ENCODE results near the gene METTL25B.

METTL25B gene

GRCh38 chr1:156751757-156752481, 23.6 kb downstream of the METTL25B start:
- Histone ChIP-seq H2BK12ac (ENCODE audit: low read length) (peak overlapping the region; percentile 75), H3K79me2 (ENCODE audit: control insufficient read depth, insufficient read depth, low read length, poor library complexity) (peaks cover 46% of the 10 kb centered on the region), H4K8ac (ENCODE audit: low read depth, low read length) (peak overlapping the region; percentile 100), H3K14ac (ENCODE audit: low read length) (peak overlapping the region; percentile 99), H2BK5ac (ENCODE audit: low read depth, low read length, poor library complexity) (peak overlapping the region; percentile 93), H3K23ac (ENCODE audit: low read length) (no peak overlapping the region), H3K4me3 (ENCODE audit: low read depth, low read length) (peak overlapping the region; percentile 92), H2AK5ac (ENCODE audit: low read length) (peak overlapping the region; percentile 89), H2BK120ac (ENCODE audit: insufficient read depth, low read length, poor library complexity) (peak overlapping the region; percentile 99), H4K12ac (ENCODE audit: low read depth, low read length) (peak overlapping the region; percentile 99), H3K4me2 (ENCODE audit: low read length) (peak overlapping the region; percentile 81), H3K36me3 (ENCODE audit: control insufficient read depth in 1 of 2, insufficient read depth in 2 of 2, low read length in 2 of 2) (peaks cover 5 to 11% of the 10 kb centered on the region in 2 experiments), H4K91ac (ENCODE audit: low read depth, low read length) (peak overlapping the region; percentile 98), H3K27me3 (ENCODE audit: insufficient read depth, low read length) (no peaks in the 10 kb centered on the region), H3K4me1 (ENCODE audit: control insufficient read depth in 1 of 2, insufficient read depth in 2 of 2, low read length in 2 of 2) (peaks cover 30 to 36% of the 10 kb centered on the region in 2 experiments), H3K27ac (ENCODE audit: low read depth, low read length) (peak overlapping the region; percentile 81), H3K9me3 (ENCODE audit: insufficient read depth, low read depth, low read length) (peaks cover 2% of the 10 kb centered on the region), H3K9ac (ENCODE audit: low read length) (peak overlapping the region; percentile 99), H3K18ac (ENCODE audit: low read length) (peak overlapping the region; percentile 98), H2AFZ (ENCODE audit: insufficient read depth, low read length, poor library complexity) (peak overlapping the region; percentile 97), H3K79me1 (ENCODE audit: low read length) (peaks cover 40% of the 10 kb centered on the region), H3K4ac (ENCODE audit: low read depth, low read length) (peak overlapping the region; percentile 98)
- DNase-seq = peak; percentile 93
- WGBS (ENCODE audit: extremely low coverage, insufficient coverage, insufficient read length) = no CpG with 5 or more reads among the region's 68 CpGs

- Histone ChIP-seq H3K79me2 (ENCODE audit: control insufficient read depth, insufficient read depth, low read length, poor library complexity) (peaks cover 38% of the 10 kb centered on the region), H3K4me2 (ENCODE audit: low read length) (no peak overlapping the region), H3K18ac (ENCODE audit: low read length) (no peak overlapping the region), H2BK12ac (ENCODE audit: low read length) (no peak overlapping the region), H2BK5ac (ENCODE audit: low read depth, low read length, poor library complexity) (no peak overlapping the region), H2AFZ (ENCODE audit: insufficient read depth, low read length, poor library complexity) (no peak overlapping the region), H4K91ac (ENCODE audit: low read depth, low read length) (no peak overlapping the region), H3K27me3 (ENCODE audit: insufficient read depth, low read length) (no peaks in the 10 kb centered on the region), H3K4ac (ENCODE audit: low read depth, low read length) (no peak overlapping the region), H2AK5ac (ENCODE audit: low read length) (no peak overlapping the region), H4K12ac (ENCODE audit: low read depth, low read length) (no peak overlapping the region), H3K4me3 (ENCODE audit: low read depth, low read length) (no peak overlapping the region), H3K9ac (ENCODE audit: low read length) (no peak overlapping the region), H3K79me1 (ENCODE audit: low read length) (peaks cover 33% of the 10 kb centered on the region), H3K4me1 (ENCODE audit: control insufficient read depth in 1 of 2, insufficient read depth in 2 of 2, low read length in 2 of 2) (peaks cover 25 to 29% of the 10 kb centered on the region in 2 experiments), H3K9me3 (ENCODE audit: insufficient read depth, low read depth, low read length) (peaks cover 2% of the 10 kb centered on the region), H3K23ac (ENCODE audit: low read length) (no peak overlapping the region), H3K36me3 (ENCODE audit: control insufficient read depth in 1 of 2, insufficient read depth in 2 of 2, low read length in 2 of 2) (peaks cover 5 to 11% of the 10 kb centered on the region in 2 experiments), H4K8ac (ENCODE audit: low read depth, low read length) (no peak overlapping the region), H3K27ac (ENCODE audit: low read depth, low read length) (no peak overlapping the region), H3K14ac (ENCODE audit: low read length) (no peak overlapping the region), H2BK120ac (ENCODE audit: insufficient read depth, low read length, poor library complexity) (no peak overlapping the region)
- DNase-seq = peak; percentile 58 to 95
- no CpG with 5 or more reads among the region's 1 CpG for WGBS (ENCODE audit: extremely low coverage, insufficient coverage, insufficient read length)
These were observed 24.7 kb downstream of the METTL25B start for GRCh38 chr1:156752843-156753482.

GRCh38 chr1:156754219-156754618, 25.9 kb downstream of the METTL25B start:
- H3K27me3 ChIP-seq (ENCODE audit: insufficient read depth, low read length) = no peaks in the 10 kb centered on the region
- H2BK12ac ChIP-seq (ENCODE audit: low read length) = no peak overlapping the region
- no peak overlapping the region for H3K4me2 ChIP-seq (ENCODE audit: low read length)
- H2BK5ac ChIP-seq (ENCODE audit: low read depth, low read length, poor library complexity) = no peak overlapping the region
- no CpG with 5 or more reads among the region's 8 CpGs for WGBS (ENCODE audit: extremely low coverage, insufficient coverage, insufficient read length)
- peaks cover 2% of the 10 kb centered on the region for H3K9me3 ChIP-seq (ENCODE audit: insufficient read depth, low read depth, low read length)
- no peak overlapping the region for H3K4me3 ChIP-seq (ENCODE audit: low read depth, low read length)
- H2BK120ac ChIP-seq (ENCODE audit: insufficient read depth, low read length, poor library complexity) = no peak overlapping the region
- peaks cover 5 to 10% of the 10 kb centered on the region in 2 experiments for H3K36me3 ChIP-seq (ENCODE audit: control insufficient read depth in 1 of 2, insufficient read depth in 2 of 2, low read length in 2 of 2)
- peak in 1 of 2 donors; percentile 35 for DNase-seq
- peaks cover 27% of the 10 kb centered on the region for H3K79me2 ChIP-seq (ENCODE audit: control insufficient read depth, insufficient read depth, low read length, poor library complexity)
- no peak overlapping the region for H3K27ac ChIP-seq (ENCODE audit: low read depth, low read length)
- no peak overlapping the region for H3K9ac ChIP-seq (ENCODE audit: low read length)
- peaks cover 12 to 16% of the 10 kb centered on the region in 2 experiments for H3K4me1 ChIP-seq (ENCODE audit: control insufficient read depth in 1 of 2, insufficient read depth in 2 of 2, low read length in 2 of 2)
- H3K14ac ChIP-seq (ENCODE audit: low read length) = no peak overlapping the region
- H4K12ac ChIP-seq (ENCODE audit: low read depth, low read length) = no peak overlapping the region
- H3K79me1 ChIP-seq (ENCODE audit: low read length) = peaks cover 21% of the 10 kb centered on the region
- no peak overlapping the region for H2AK5ac ChIP-seq (ENCODE audit: low read length)
- no peak overlapping the region for H4K91ac ChIP-seq (ENCODE audit: low read depth, low read length)
- no peak overlapping the region for H3K4ac ChIP-seq (ENCODE audit: low read depth, low read length)
- no peak overlapping the region for H3K23ac ChIP-seq (ENCODE audit: low read length)
- no peak overlapping the region for H3K18ac ChIP-seq (ENCODE audit: low read length)
- no peak overlapping the region for H2AFZ ChIP-seq (ENCODE audit: insufficient read depth, low read length, poor library complexity)
- H4K8ac ChIP-seq (ENCODE audit: low read depth, low read length) = no peak overlapping the region

GRCh38 chr1:156755527-156755950, 27.3 kb downstream of the METTL25B start:
- Histone ChIP-seq H4K12ac (ENCODE audit: low read depth, low read length) (no peak overlapping the region), H3K4ac (ENCODE audit: low read depth, low read length) (no peak overlapping the region), H3K79me2 (ENCODE audit: control insufficient read depth, insufficient read depth, low read length, poor library complexity) (peaks cover 13% of the 10 kb centered on the region), H2BK120ac (ENCODE audit: insufficient read depth, low read length, poor library complexity) (no peak overlapping the region), H2AFZ (ENCODE audit: insufficient read depth, low read length, poor library complexity) (no peak overlapping the region), H3K27me3 (ENCODE audit: insufficient read depth, low read length) (no peaks in the 10 kb centered on the region), H4K8ac (ENCODE audit: low read depth, low read length) (no peak overlapping the region), H2BK12ac (ENCODE audit: low read length) (no peak overlapping the region), H3K4me1 (ENCODE audit: control insufficient read depth in 1 of 2, insufficient read depth in 2 of 2, low read length in 2 of 2) (peaks cover 0 to 5% of the 10 kb centered on the region in 2 experiments), H3K27ac (ENCODE audit: low read depth, low read length) (no peak overlapping the region), H3K79me1 (ENCODE audit: low read length) (peaks cover 14% of the 10 kb centered on the region), H2BK5ac (ENCODE audit: low read depth, low read length, poor library complexity) (no peak overlapping the region), H3K36me3 (ENCODE audit: control insufficient read depth in 1 of 2, insufficient read depth in 2 of 2, low read length in 2 of 2) (peaks cover 0 to 3% of the 10 kb centered on the region in 2 experiments), H3K9me3 (ENCODE audit: insufficient read depth, low read depth, low read length) (no peaks in the 10 kb centered on the region), H4K91ac (ENCODE audit: low read depth, low read length) (no peak overlapping the region), H3K23ac (ENCODE audit: low read length) (no peak overlapping the region), H3K9ac (ENCODE audit: low read length) (no peak overlapping the region), H3K4me2 (ENCODE audit: low read length) (no peak overlapping the region), H3K18ac (ENCODE audit: low read length) (no peak overlapping the region), H3K4me3 (ENCODE audit: low read depth, low read length) (no peak overlapping the region), H3K14ac (ENCODE audit: low read length) (no peak overlapping the region), H2AK5ac (ENCODE audit: low read length) (no peak overlapping the region)
- no peak for DNase-seq
- WGBS (ENCODE audit: extremely low coverage, insufficient coverage, insufficient read length) = no CpG with 5 or more reads among the region's 5 CpGs
